H1 (cell line): Measurements from ENCODE around the gene DIDO1. TPM values are rescaled to one million over a fixed set of nuclear protein-coding genes. Genes with fewer than 3 reads are reported as not detected.

ENCODE experiments used
- CTCF ChIA-PET: fragments of 300-600 bp; sonication (Branson Sonifier 250); formaldehyde crosslinking; loops from one replicate; lab custom pipeline; 2021; ENCODE audit not compliant: partially characterized antibody; lab: Charles Lee
- POLR2A ChIA-PET: fragments of 300-600 bp; sonication (Branson Sonifier 250); formaldehyde crosslinking; loops from one replicate; lab custom pipeline; 2021; ENCODE audit warnings: inconsistent platforms; ENCODE audit not compliant: partially characterized antibody; lab: Charles Lee
- DNase-seq, 2 experiments: peaks; one replicate each; pipeline versions ENCODE4 v3.0.0 to v3.0.0-alpha.2; 2010 to 2022; ENCODE audit warnings: low spot score in 2 of 2, low read depth in 1 of 2, mixed read lengths in 1 of 2
- FAIRE-seq: peaks from 2 replicates; lab custom pipeline; 2011; peaks lifted over from hg19 to GRCh38; lab: Jason Lieb, UNC
- H2AFZ ChIP-seq: 2 replicates; pipeline ENCODE4 v1.8.1; 2012; ENCODE audit warnings: low read length, inconsistent platforms
- H2AK5ac ChIP-seq: 2 replicates; pipeline ENCODE4 v1.6.1; 2013; ENCODE audit warnings: low read depth, low read length
- H2BK120ac ChIP-seq: replicated peaks from 2 replicates; pipeline ENCODE3; 2013; ENCODE audit warnings: low read depth, low read length, inconsistent platforms
- H2BK12ac ChIP-seq: 2 replicates; pipeline ENCODE4 v1.6.1; 2013; ENCODE audit warnings: low read depth, low read length
- H2BK15ac ChIP-seq: 2 replicates; pipeline ENCODE4 v1.6.1; 2013; ENCODE audit warnings: low read length
- H2BK20ac ChIP-seq: 2 replicates; pipeline ENCODE4 v1.6.1; 2013; ENCODE audit warnings: low read length
- H2BK5ac ChIP-seq: 2 replicates; pipeline ENCODE4 v1.6.1; 2013; ENCODE audit warnings: low read depth, low read length
- H3K14ac ChIP-seq: 2 replicates; pipeline ENCODE4 v1.6.1; 2013; ENCODE audit warnings: inconsistent platforms; ENCODE audit not compliant: insufficient read length
- H3K18ac ChIP-seq: 2 replicates; pipeline ENCODE4 v1.6.1; 2013; ENCODE audit warnings: low read length; ENCODE audit errors: extremely low read depth
- H3K23ac ChIP-seq: 2 replicates; pipeline ENCODE4 v1.6.1; 2013; ENCODE audit warnings: inconsistent platforms; ENCODE audit not compliant: insufficient read length
- H3K23me2 ChIP-seq: 2 replicates; pipeline ENCODE4 v1.6.1; 2013; ENCODE audit warnings: low read depth, low read length
- H3K27ac ChIP-seq: 2 replicates; pipeline ENCODE4 v1.6.1; 2011; ENCODE audit warnings: low read depth, low read length, inconsistent platforms
- H3K27me3 ChIP-seq, 4 experiments: replicated peaks in 1 of 4; 1 replicate in 1 of 4; 2 replicates in 3 of 4; pipeline versions ENCODE4 v1.6.1 to v1.8.1; 2011 to 2013; ENCODE audit warnings: low read length in 3 of 4, mild to moderate bottlenecking in 3 of 4, inconsistent platforms in 2 of 4, mixed read lengths in 2 of 4, moderate library complexity in 1 of 4; ENCODE audit not compliant: control insufficient read depth in 3 of 4, insufficient read depth in 3 of 4; ENCODE audit errors: extremely low read depth in 1 of 4
- H3K36me3 ChIP-seq, 4 experiments: 2 replicates each; pipeline versions ENCODE4 v1.6.1 to v1.8.1; 2011 to 2013; ENCODE audit warnings: mild to moderate bottlenecking in 4 of 4, low read length in 3 of 4, moderate library complexity in 2 of 4, control low read depth in 1 of 4, inconsistent platforms in 1 of 4; ENCODE audit not compliant: insufficient read depth in 4 of 4, control insufficient read depth in 2 of 4
- H3K4ac ChIP-seq: replicated peaks from 2 replicates; pipeline ENCODE3; 2013; ENCODE audit warnings: low read length, low read depth, mixed read lengths, inconsistent platforms; ENCODE audit not compliant: insufficient read length
- H3K4me1 ChIP-seq, 4 experiments: replicated peaks in 1 of 4; 1 replicate in 1 of 4; 2 replicates in 3 of 4; pipeline versions ENCODE4 v1.6.1 to v1.8.1; 2011 to 2013; ENCODE audit warnings: low read length in 3 of 4, inconsistent platforms in 2 of 4, mixed read lengths in 1 of 4; ENCODE audit not compliant: insufficient read depth in 4 of 4, control insufficient read depth in 3 of 4
- H3K4me2 ChIP-seq, 2 experiments: 2 replicates each; pipeline versions ENCODE4 v1.6.1 to v1.8.1; 2011 to 2013; ENCODE audit warnings: low read depth in 2 of 2, low read length in 2 of 2, control low read depth in 1 of 2, inconsistent platforms in 1 of 2, mild to moderate bottlenecking in 1 of 2; ENCODE audit not compliant: insufficient read depth in 1 of 2
- H3K4me3 ChIP-seq, 4 experiments: fragments of 200-600, 300-600 bp in 1 of 4; sonication (generic), shearing (Covaris generic), sonication (Bioruptor Twin) in 1 of 4; 2 replicates each; pipeline versions ENCODE4 v1.5.1 to v1.8.1; 2011 to 2016; ENCODE audit warnings: low read length in 4 of 4, low read depth in 3 of 4, control low read depth in 2 of 4, inconsistent platforms in 2 of 4, mild to moderate bottlenecking in 2 of 4, mixed read lengths in 1 of 4, moderate library complexity in 1 of 4; ENCODE audit not compliant: insufficient read depth in 2 of 4; ENCODE audit errors: extremely low read depth in 1 of 4
- H3K56ac ChIP-seq: replicated peaks from 2 replicates; pipeline ENCODE3; 2013; ENCODE audit warnings: low read depth, mild to moderate bottlenecking, mixed read lengths, low read length, inconsistent platforms; ENCODE audit not compliant: insufficient read length
- H3K79me1 ChIP-seq: 2 replicates; pipeline ENCODE4 v1.6.1; 2013; ENCODE audit warnings: low read depth, low read length, control low read depth
- H3K79me2 ChIP-seq, 2 experiments: 2 replicates each; pipeline versions ENCODE4 v1.6.1 to v1.8.1; 2012 to 2013; ENCODE audit warnings: low read length in 2 of 2, mild to moderate bottlenecking in 2 of 2, inconsistent platforms in 1 of 2; ENCODE audit not compliant: insufficient read depth in 2 of 2, control insufficient read depth in 1 of 2
- H3K9ac ChIP-seq, 4 experiments: replicated peaks in 1 of 4; 1 replicate in 1 of 4; 2 replicates in 3 of 4; pipeline versions ENCODE4 v1.6.1 to v1.8.1; 2011 to 2013; ENCODE audit warnings: low read depth in 3 of 4, low read length in 3 of 4, control low read depth in 2 of 4, mild to moderate bottlenecking in 2 of 4, moderate library complexity in 2 of 4, inconsistent platforms in 1 of 4; ENCODE audit errors: extremely low read depth in 1 of 4
- H3K9me3 ChIP-seq, 2 experiments: 2 replicates each; pipeline versions ENCODE4 v1.6.1 to v1.8.1; 2012 to 2013; ENCODE audit warnings: mild to moderate bottlenecking in 2 of 2, moderate library complexity in 2 of 2, control low read depth in 1 of 2, inconsistent platforms in 1 of 2, low read depth in 1 of 2, low read length in 1 of 2, mixed read lengths in 1 of 2; ENCODE audit not compliant: insufficient read depth in 2 of 2
- H4K20me1 ChIP-seq, 2 experiments: replicated peaks in 1 of 2; 2 replicates each; pipeline versions ENCODE3 to v1.8.1; 2011 to 2013; ENCODE audit warnings: inconsistent platforms in 2 of 2, low read length in 2 of 2, mild to moderate bottlenecking in 1 of 2; ENCODE audit not compliant: insufficient read depth in 2 of 2, control insufficient read depth in 1 of 2
- H4K5ac ChIP-seq: 2 replicates; pipeline ENCODE4 v1.6.1; 2013; ENCODE audit warnings: low read length, low read depth, mixed read lengths, inconsistent platforms; ENCODE audit not compliant: insufficient read length
- H4K8ac ChIP-seq: 2 replicates; pipeline ENCODE4 v1.8.0; 2013; ENCODE audit warnings: mild to moderate bottlenecking, moderate library complexity, low read length, inconsistent platforms; ENCODE audit not compliant: insufficient read depth; ENCODE audit errors: extremely low read depth
- H4K91ac ChIP-seq: replicated peaks from 2 replicates; pipeline ENCODE3; 2013; ENCODE audit warnings: low read length, mixed read lengths, inconsistent platforms; ENCODE audit not compliant: insufficient read length
- BCL11A ChIP-seq, 2 experiments: IDR thresholded peaks; one replicate each; pipeline ENCODE4 v1.6.1; 2011; ENCODE audit warnings: low read depth in 2 of 2, low read length in 2 of 2, mild to moderate bottlenecking in 2 of 2
- CREB1 ChIP-seq: IDR thresholded peaks from 2 replicates; pipeline ENCODE4 v1.6.1; 2012; ENCODE audit warnings: inconsistent platforms
- CTCF ChIP-seq, 3 experiments: IDR thresholded peaks; 1 replicate in 2 of 3; 2 replicates in 1 of 3; pipeline versions ENCODE4 v1.5.1 to v1.6.1; 2011; ENCODE audit warnings: low read length in 3 of 3, mild to moderate bottlenecking in 3 of 3, inconsistent platforms in 2 of 3, low read depth in 1 of 3, moderate library complexity in 1 of 3; ENCODE audit not compliant: insufficient read depth in 1 of 3; ENCODE audit errors: control extremely low read depth in 1 of 3
- FOSL1 ChIP-seq: IDR thresholded peaks from 2 replicates; pipeline ENCODE4 v1.6.1; 2011; ENCODE audit warnings: mild to moderate bottlenecking, low read depth, low read length, moderate library complexity; ENCODE audit not compliant: insufficient read depth
- HDAC6 ChIP-seq: IDR thresholded peaks from one replicate; pipeline ENCODE4 v1.7.1; 2012; ENCODE audit warnings: low read depth, mild to moderate bottlenecking, inconsistent platforms, low read length, moderate library complexity
- JUND ChIP-seq: IDR thresholded peaks from 2 replicates; pipeline ENCODE4 v1.6.1; 2011; ENCODE audit warnings: mild to moderate bottlenecking, improper control_type of control experiment, low read length
- POU5F1 ChIP-seq: IDR thresholded peaks from 2 replicates; pipeline ENCODE4 v1.6.1; 2011; ENCODE audit warnings: low read depth, mild to moderate bottlenecking, low read length, moderate library complexity
- SIX5 ChIP-seq: IDR thresholded peaks from 2 replicates; pipeline ENCODE4 v1.6.1; 2011; ENCODE audit warnings: mild to moderate bottlenecking, low read depth, low read length
- TAF1 ChIP-seq: IDR thresholded peaks from 2 replicates; pipeline ENCODE4 v1.6.1; 2011; ENCODE audit warnings: mild to moderate bottlenecking, low read depth, low read length
- YY1 ChIP-seq: IDR thresholded peaks from 2 replicates; pipeline ENCODE4 v1.6.1; 2011; ENCODE audit warnings: low read depth, mild to moderate bottlenecking, low read length
- WGBS, 2 experiments: shearing (Covaris generic) in 1 of 2; methylation state at CpG; one replicate each; pipeline versions ENCODE4 v1.1.6 to v1.1.7; 2013 to 2015; ENCODE audit warnings: low lambda C conversion rate in 2 of 2, mixed read lengths in 2 of 2, inconsistent platforms in 1 of 2, low coverage in 1 of 2, missing lambda C conversion rate in 1 of 2; ENCODE audit not compliant: insufficient replicate concordance in 2 of 2, insufficient coverage in 1 of 2, insufficient read length in 1 of 2; ENCODE audit errors: extremely low coverage in 1 of 2, missing lambda C conversion rate in 1 of 2; 5-methylcytosine and 5-hydroxymethylcytosine counted together
- polyA plus RNA-seq, 7 experiments: library from polyadenylated mRNA; depleted of rRNA in 3 of 7; stranded (reverse) in 5 of 7; unstranded in 2 of 7; fragments of >200 nt in 5 of 7; fragments of 200-250 nt in 2 of 7; gene quantifications; 1 replicate in 5 of 7; 2 replicates in 1 of 7; 4 replicates in 1 of 7; pipeline versions ENCODE4 v1.2.1 to v1.2.3, GENCODE V29; 2011 to 2013; ENCODE audit warnings: missing spikeins in 2 of 7, mixed read lengths in 2 of 7
- total RNA-seq: library from RNA; stranded (reverse); fragmentation: NEBNext Ultra II Directional; extraction: Animal tissue kit (Norgen Biotek cat#: 25700); gene quantifications from 2 replicates; pipeline ENCODE4 v1.2.1, GENCODE V29; 2021

Gene DIDO1
- total and polyA plus RNA-seq, 2 of the 8 experiments (the other 6 are each of a cell fraction or from before 2014, with no cell fraction given): 53.6 to 82.8 TPM

GRCh38 chr20:62892348-62893304, 33.7 kb downstream of the DIDO1 start:
- Histone ChIP-seq H3K27me3 (no peaks in the 10 kb centered on the region), H3K23me2 (no peaks in the 10 kb centered on the region), H2BK20ac (no peak overlapping the region), H3K56ac (no peak overlapping the region), H4K5ac (no peak overlapping the region), H2BK15ac (no peak overlapping the region), H4K8ac (no peak overlapping the region), H3K36me3 (peaks cover 62 to 81% (median 75%) of the 10 kb centered on the region in 4 experiments), H3K18ac (no peak overlapping the region), H4K91ac (no peak overlapping the region), H3K79me1 (no peaks in the 10 kb centered on the region), H3K4me3 (no peak overlapping the region), H2BK5ac (no peak overlapping the region), H3K9ac (no peak overlapping the region), H2BK120ac (no peak overlapping the region), H4K20me1 (peaks cover 4 to 6% of the 10 kb centered on the region in 2 experiments), H3K23ac (no peak overlapping the region), H3K4me1 (no peaks in the 10 kb centered on the region), H3K4ac (no peak overlapping the region), H3K4me2 (no peak overlapping the region), H3K27ac (no peak overlapping the region), H3K14ac (no peak overlapping the region), H2BK12ac (no peak overlapping the region), H2AK5ac (no peak overlapping the region), H3K79me2 (no peaks in the 10 kb centered on the region), H3K9me3 (peaks cover 0 to 3% of the 10 kb centered on the region in 2 experiments; a peak in 1 of 4 replicates), H2AFZ (no peak overlapping the region)
- WGBS, 2 experiments: 93% methylated on average over 25 of the region's 25 CpGs; no CpG with 5 or more reads in 1 of the 2 experiments
- ChIA-PET CTCF (interaction anchor here (0.7 to 6.4 kb wide), 11 partner anchors 7 to 244 kb away, joined by 3 to 56 read pairs (median 4); no protein-coding TSS in a partner anchor), POLR2A (interaction anchor here (1.8 to 8.5 kb wide), 2 partner anchors 7 to 11 kb away, joined by 5 to 88 read pairs; no protein-coding TSS in a partner anchor)
- DNase-seq (no peak), FAIRE-seq (no peak)
- TF ChIP-seq TAF1 (no peak), CTCF (IDR thresholded peaks at IDR 0.05; ENCODE audit: control extremely low read depth in 1 of 3, insufficient read depth in 1 of 3, low read depth in 1 of 3, low read length in 3 of 3) (no peak), POU5F1 (no peak), CREB1 (no peak), FOSL1 (no peak), BCL11A (IDR thresholded peaks at IDR 0.05; ENCODE audit: low read depth in 2 of 2, low read length in 2 of 2) (no peak), YY1 (no peak), JUND (no peak), HDAC6 (no peak), SIX5 (no peak)
